ENCODE results near the gene AKNAD1. TPM values are rescaled to one million over a fixed set of nuclear protein-coding genes. Genes with fewer than 3 reads are reported as not detected.

The AKNAD1 gene
- total RNA-seq, 1 donor from 2014 or later = not detected

DNA sequence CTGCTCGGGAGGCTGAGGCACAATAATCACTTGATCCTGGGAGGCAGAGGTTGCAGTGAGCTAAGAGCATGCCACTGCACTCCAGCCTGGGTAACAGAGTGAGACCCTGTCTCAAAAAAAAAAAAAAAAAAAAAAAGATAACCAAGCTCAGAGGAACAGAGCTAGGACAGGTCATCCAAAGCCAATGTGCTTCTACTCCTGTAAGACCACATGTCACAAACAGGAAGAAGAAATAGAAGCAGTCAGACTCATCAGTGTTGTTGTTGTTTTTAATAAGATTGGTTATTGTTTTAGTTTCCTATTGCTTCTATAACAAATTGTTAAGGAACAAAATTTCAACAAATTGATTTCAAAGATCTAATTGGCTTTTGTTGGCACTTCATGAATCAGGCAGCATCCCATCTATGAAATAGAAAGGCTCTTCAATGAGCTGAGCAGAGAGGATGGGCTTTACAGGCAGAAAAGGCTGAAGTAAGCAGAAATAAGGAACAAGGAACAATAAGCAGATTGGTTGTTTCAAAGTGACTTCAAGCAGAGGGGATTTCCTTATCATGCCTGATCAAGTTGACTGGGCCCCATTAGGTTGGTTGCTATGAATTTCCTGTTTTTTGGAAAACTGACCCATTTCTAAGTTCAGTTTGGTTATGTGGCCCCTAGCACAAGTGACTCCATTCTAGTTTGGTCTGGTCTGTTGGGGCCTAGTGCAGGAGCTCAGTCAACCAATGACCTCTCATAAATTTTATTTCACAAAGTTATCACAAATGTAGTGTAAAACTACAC, 6.0 kb upstream of the AKNAD1 start:
- Mint-ChIP-seq H3K36me3 (ENCODE audit: low read depth, unreplicated experiment) (no peaks in the 10 kb centered on the region), H3K4me1 (ENCODE audit: unreplicated experiment) (peaks cover 13% of the 10 kb centered on the region), H3K4me3 (ENCODE audit: unreplicated experiment) (no peak overlapping the region), H3K9me3 (ENCODE audit: unreplicated experiment) (no peaks in the 10 kb centered on the region), H3K27ac (ENCODE audit: unreplicated experiment) (no peak overlapping the region), H3K27me3 (ENCODE audit: unreplicated experiment) (peaks cover 1% of the 10 kb centered on the region)
- DNase-seq (ENCODE audit: low spot score) = no peak
- TF ChIP-seq, protein P1, sequence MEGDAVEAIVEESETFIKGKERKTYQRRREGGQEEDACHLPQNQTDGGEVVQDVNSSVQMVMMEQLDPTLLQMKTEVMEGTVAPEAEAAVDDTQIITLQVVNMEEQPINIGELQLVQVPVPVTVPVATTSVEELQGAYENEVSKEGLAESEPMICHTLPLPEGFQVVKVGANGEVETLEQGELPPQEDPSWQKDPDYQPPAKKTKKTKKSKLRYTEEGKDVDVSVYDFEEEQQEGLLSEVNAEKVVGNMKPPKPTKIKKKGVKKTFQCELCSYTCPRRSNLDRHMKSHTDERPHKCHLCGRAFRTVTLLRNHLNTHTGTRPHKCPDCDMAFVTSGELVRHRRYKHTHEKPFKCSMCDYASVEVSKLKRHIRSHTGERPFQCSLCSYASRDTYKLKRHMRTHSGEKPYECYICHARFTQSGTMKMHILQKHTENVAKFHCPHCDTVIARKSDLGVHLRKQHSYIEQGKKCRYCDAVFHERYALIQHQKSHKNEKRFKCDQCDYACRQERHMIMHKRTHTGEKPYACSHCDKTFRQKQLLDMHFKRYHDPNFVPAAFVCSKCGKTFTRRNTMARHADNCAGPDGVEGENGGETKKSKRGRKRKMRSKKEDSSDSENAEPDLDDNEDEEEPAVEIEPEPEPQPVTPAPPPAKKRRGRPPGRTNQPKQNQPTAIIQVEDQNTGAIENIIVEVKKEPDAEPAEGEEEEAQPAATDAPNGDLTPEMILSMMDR (IDR thresholded peaks at IDR 0.05; ENCODE audit: unreplicated experiment) = no peak

DNA sequence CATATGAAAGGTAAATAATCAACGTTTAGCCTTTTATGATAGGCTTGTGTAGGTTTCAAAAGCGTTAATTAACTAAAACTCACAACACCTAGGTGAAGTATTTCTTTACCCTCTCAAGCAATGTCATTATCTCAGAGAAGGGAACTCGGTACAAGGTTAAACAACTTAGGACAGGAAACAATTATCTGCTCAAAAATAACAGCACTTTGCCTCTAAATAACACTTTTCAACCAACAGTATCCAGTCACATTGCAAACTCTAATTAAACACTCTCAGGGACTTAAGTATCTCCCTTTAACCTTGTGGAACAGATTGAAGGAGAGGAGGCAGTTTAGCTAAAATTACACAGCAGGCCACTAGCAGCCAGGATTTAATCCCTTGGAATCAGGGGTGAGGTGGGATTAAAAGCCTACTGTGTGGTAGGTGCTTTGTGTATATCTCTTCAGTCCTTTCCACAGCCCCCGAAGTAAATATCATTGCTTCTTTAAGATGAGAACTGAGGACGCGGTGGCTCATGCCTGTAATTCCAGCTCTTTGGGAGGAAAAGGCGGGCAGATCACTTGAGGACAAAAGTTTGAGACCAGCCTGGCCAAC, 5.2 kb upstream of the AKNAD1 start:
- Mint-ChIP-seq H3K4me3 (ENCODE audit: unreplicated experiment) (no peak overlapping the region), H3K4me1 (ENCODE audit: unreplicated experiment) (peaks cover 13% of the 10 kb centered on the region), H3K9me3 (ENCODE audit: unreplicated experiment) (no peaks in the 10 kb centered on the region), H3K27me3 (ENCODE audit: unreplicated experiment) (peaks cover 1% of the 10 kb centered on the region), H3K36me3 (ENCODE audit: low read depth, unreplicated experiment) (no peaks in the 10 kb centered on the region), H3K27ac (ENCODE audit: unreplicated experiment) (no peak overlapping the region)
- TF ChIP-seq, protein P1 (IDR thresholded peaks at IDR 0.05; ENCODE audit: unreplicated experiment) = no peak
- no peak for DNase-seq (ENCODE audit: low spot score)

DNA sequence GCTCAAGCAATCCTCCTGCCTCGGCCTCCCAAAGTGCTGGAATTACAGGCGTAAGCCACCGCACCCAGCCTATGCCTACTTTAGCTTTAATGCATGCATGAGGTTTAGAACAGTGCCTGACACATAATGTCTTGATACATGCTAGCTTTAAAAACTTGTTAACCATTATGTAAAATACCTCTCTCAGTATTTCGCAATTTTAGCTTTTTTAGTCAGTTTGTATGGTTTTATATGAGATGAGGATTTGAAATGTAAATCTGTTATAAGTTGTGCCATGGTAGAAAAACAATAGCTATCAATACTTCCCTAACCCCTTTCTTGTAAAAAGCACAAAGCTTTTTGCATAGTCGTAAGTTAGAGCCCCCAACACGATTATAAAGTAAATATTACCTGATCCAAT, 4.7 kb upstream of the AKNAD1 start:
- H3K9me3 Mint-ChIP-seq (ENCODE audit: unreplicated experiment) = no peaks in the 10 kb centered on the region
- no peak overlapping the region for H3K27ac Mint-ChIP-seq (ENCODE audit: unreplicated experiment)
- DNase-seq (ENCODE audit: low spot score) = no peak
- TF ChIP-seq, protein P1 (IDR thresholded peaks at IDR 0.05; ENCODE audit: unreplicated experiment) = no peak
- peaks cover 13% of the 10 kb centered on the region for H3K4me1 Mint-ChIP-seq (ENCODE audit: unreplicated experiment)
- no peak overlapping the region for H3K4me3 Mint-ChIP-seq (ENCODE audit: unreplicated experiment)
- no peaks in the 10 kb centered on the region for H3K36me3 Mint-ChIP-seq (ENCODE audit: low read depth, unreplicated experiment)
- H3K27me3 Mint-ChIP-seq (ENCODE audit: unreplicated experiment) = peaks cover 1% of the 10 kb centered on the region

DNA sequence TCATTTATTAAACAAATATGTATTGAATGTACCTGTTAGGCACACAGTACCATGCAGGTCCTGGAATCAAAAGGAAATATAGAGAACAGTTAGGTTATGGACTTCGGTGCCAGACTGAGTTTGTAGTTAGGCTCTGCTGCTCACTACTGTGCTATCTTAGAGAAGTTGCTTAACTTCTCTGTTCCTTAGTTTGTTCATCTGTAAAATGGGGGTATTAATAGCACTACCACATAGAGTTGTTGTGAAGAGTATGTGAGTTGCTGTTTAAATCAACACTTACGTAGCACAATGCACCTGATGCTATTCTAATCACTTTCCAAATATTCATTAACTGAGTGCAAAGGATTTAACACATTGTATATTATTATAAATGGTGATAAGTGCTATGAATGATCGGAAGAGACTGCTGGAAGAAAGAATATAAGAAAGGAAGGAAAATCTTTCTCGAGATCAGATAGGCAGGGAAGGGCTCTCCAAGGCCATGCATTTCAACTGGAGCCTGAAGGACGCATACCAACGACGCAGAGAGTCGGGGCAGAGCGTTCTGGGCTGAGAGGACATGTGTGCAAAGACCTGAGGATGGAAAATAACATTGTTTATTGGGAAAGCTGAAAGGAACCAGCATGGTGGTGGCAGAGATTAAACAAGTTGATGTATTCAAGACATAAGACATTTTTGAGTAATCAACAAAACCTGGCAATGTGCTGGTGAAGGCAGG, 3.5 kb upstream of the AKNAD1 start:
- Mint-ChIP-seq H3K36me3 (ENCODE audit: low read depth, unreplicated experiment) (no peaks in the 10 kb centered on the region), H3K9me3 (ENCODE audit: unreplicated experiment) (no peaks in the 10 kb centered on the region), H3K27ac (ENCODE audit: unreplicated experiment) (no peak overlapping the region), H3K4me1 (ENCODE audit: unreplicated experiment) (peaks cover 13% of the 10 kb centered on the region), H3K4me3 (ENCODE audit: unreplicated experiment) (no peak overlapping the region), H3K27me3 (ENCODE audit: unreplicated experiment) (no peaks in the 10 kb centered on the region)
- no peak for DNase-seq (ENCODE audit: low spot score)
- TF ChIP-seq, protein P1 (IDR thresholded peaks at IDR 0.05; ENCODE audit: unreplicated experiment) = no peak
